HG03139 (cell line): Measurements from ENCODE around the gene KLK6.

ENCODE experiments used
- ATAC-seq: cut with Tn5 transposase; IDR thresholded peaks from one replicate; pipeline ENCODE4 v1.9.1; 2021; ENCODE audit not compliant: unreplicated experiment

The KLK6 gene

GRCh38 chr19:50969413-50969760 is at the start of gene KLK6:
Gene KLK6 (minus strand): TSS chr19:50969591. CDS start chr19:50968104, 1,487 bp downstream.
- ATAC-seq, result no peak

GRCh38 chr19:51018745-51019543 is 49.6 kb upstream of the KLK6 start:
- no peak for ATAC-seq

GRCh38 chr19:51016798-51017683 is 47.6 kb upstream of the KLK6 start:
- ATAC-seq, result no peak

- ATAC-seq, result no peak
Measured at GRCh38 chr19:51015691-51016267, 46.4 kb upstream of the KLK6 start.

GRCh38 chr19:51014242-51014641 is 44.9 kb upstream of the KLK6 start:
- ATAC-seq, result no peak

GRCh38 chr19:51012661-51013190 is 43.3 kb upstream of the KLK6 start:
- no peak for ATAC-seq

GRCh38 chr19:51010066-51010795 is 40.8 kb upstream of the KLK6 start:
- ATAC-seq, result no peak

GRCh38 chr19:51009061-51009891 is 39.9 kb upstream of the KLK6 start:
- no peak for ATAC-seq

GRCh38 chr19:51007488-51007887 is 38.1 kb upstream of the KLK6 start:
- ATAC-seq, result no peak

GRCh38 chr19:51006406-51006805 is 37.0 kb upstream of the KLK6 start:
- no peak for ATAC-seq

GRCh38 chr19:51005248-51005647 is 35.9 kb upstream of the KLK6 start:
- no peak for ATAC-seq

- no peak for ATAC-seq
Measured at GRCh38 chr19:51003316-51003715, 33.9 kb upstream of the KLK6 start.

GRCh38 chr19:51002542-51003311 is 33.3 kb upstream of the KLK6 start:
- no peak for ATAC-seq

GRCh38 chr19:51002089-51002532 is 32.7 kb upstream of the KLK6 start:
- no peak for ATAC-seq

GRCh38 chr19:51001515-51001914 is 32.1 kb upstream of the KLK6 start, which contains the start of gene KLK8:
Gene KLK8 (minus strand): TSS chr19:51001604. CDS start chr19:51001167, 437 bp downstream.
- ATAC-seq, result no peak

GRCh38 chr19:51000981-51001380 is 31.6 kb upstream of the KLK6 start:
- no peak for ATAC-seq

GRCh38 chr19:51000426-51000825 is 31.0 kb upstream of the KLK6 start:
- no peak for ATAC-seq

GRCh38 chr19:50998686-50999085 is 29.3 kb upstream of the KLK6 start:
- ATAC-seq, result no peak

GRCh38 chr19:50998061-50998460 is 28.7 kb upstream of the KLK6 start:
- no peak for ATAC-seq
